GM18517 (cell line): ENCODE measurements around the gene NRP2.

Experiments used
- ATAC-seq: cut with Tn5 transposase; IDR thresholded peaks from one replicate; pipeline ENCODE4 v1.9.1; 2021; ENCODE audit warnings: mild to moderate bottlenecking, moderate library complexity; ENCODE audit not compliant: unreplicated experiment

Gene NRP2

DNA sequence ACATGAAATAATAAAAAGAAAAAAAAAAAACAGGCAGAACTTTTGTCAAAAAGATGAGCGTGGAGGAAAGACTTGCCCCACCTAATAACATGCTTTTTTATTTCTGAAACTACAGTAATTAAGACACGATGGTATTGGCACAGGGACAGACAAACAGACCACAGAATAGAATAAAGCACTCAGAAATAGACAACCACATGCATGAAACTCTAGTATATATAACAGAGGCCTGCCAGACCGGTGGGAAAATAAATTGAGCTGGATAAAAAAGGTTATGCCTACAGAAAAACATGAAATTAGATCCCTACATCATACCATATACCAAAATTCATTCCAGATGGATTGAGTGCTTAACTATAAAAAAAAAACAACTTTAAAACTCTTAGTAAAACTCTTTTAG, 163.1 kb downstream of the NRP2 start:
- no peak for ATAC-seq
